Effector memory CD8-positive, alpha-beta T cell (primary cell): ENCODE measurements around the gene IGSF9B.

ENCODE experiments used
- ATAC-seq: fragments of 150-1000 bp; cut with Tn5 transposase; replicated peaks from 2 replicates; pipeline ENCODE4 v1.10.0; 2021; ENCODE audit warnings: mild to moderate bottlenecking, moderate library complexity
- DNase-seq, 3 experiments: peaks; one replicate each; pipeline ENCODE4 v3.0.0; 2021
- H3K27ac Mint-ChIP-seq, 2 donors: one replicate each; pipeline ENCODE4 v1.8.0; 2022; ENCODE audit warnings: mild to moderate bottlenecking in 2 of 2, mixed read lengths in 2 of 2, moderate library complexity in 2 of 2
- H3K27me3 Mint-ChIP-seq, 2 donors: one replicate each; pipeline ENCODE4 v1.8.0; 2022; ENCODE audit warnings: mixed read lengths in 2 of 2
- H3K36me3 Mint-ChIP-seq: one replicate; pipeline ENCODE4 v1.8.0; 2022; ENCODE audit warnings: mild to moderate bottlenecking, moderate library complexity, mixed read lengths; ENCODE audit not compliant: insufficient read depth
- H3K4me1 Mint-ChIP-seq, 2 donors: one replicate each; pipeline ENCODE4 v1.8.0; 2022; ENCODE audit warnings: low read depth in 2 of 2, mixed read lengths in 2 of 2
- H3K4me3 Mint-ChIP-seq, 2 donors: one replicate each; pipeline ENCODE4 v1.8.0; 2022; ENCODE audit warnings: mild to moderate bottlenecking in 2 of 2, mixed read lengths in 2 of 2, moderate library complexity in 2 of 2
- H3K9me3 Mint-ChIP-seq, 2 donors: one replicate each; pipeline ENCODE4 v1.8.0; 2022; ENCODE audit warnings: mixed read lengths in 2 of 2

IGSF9B gene

GRCh38 chr11:133961890-133962289 lies 5.1 kb upstream of the IGSF9B start:
- ATAC-seq (no peak), DNase-seq (no peak)
- no peaks in the 10 kb centered on the region for H3K36me3 Mint-ChIP-seq
- no peaks in the 10 kb centered on the region for H3K9me3 Mint-ChIP-seq
- peaks cover 28 to 40% of the 10 kb centered on the region in 2 donors for H3K27me3 Mint-ChIP-seq
- no peak overlapping the region for H3K4me3 Mint-ChIP-seq
- H3K4me1 Mint-ChIP-seq, result peaks cover 8 to 10% of the 10 kb centered on the region in 2 donors
- no peak overlapping the region for H3K27ac Mint-ChIP-seq

GRCh38 chr11:133957900-133958299 lies 1.1 kb upstream of the IGSF9B start:
- DNase-seq (no peak), ATAC-seq (no peak)
- H3K4me3 Mint-ChIP-seq, result peak overlapping the region; percentile 86 to 89
- H3K4me1 Mint-ChIP-seq, result peaks cover 23 to 26% of the 10 kb centered on the region in 2 donors
- H3K27me3 Mint-ChIP-seq, result peaks cover 32 to 39% of the 10 kb centered on the region in 2 donors
- peak overlapping the region in 1 of 2 donors; percentile 80 for H3K27ac Mint-ChIP-seq
- no peaks in the 10 kb centered on the region for H3K36me3 Mint-ChIP-seq
- no peaks in the 10 kb centered on the region for H3K9me3 Mint-ChIP-seq

GRCh38 chr11:133955945-133956421 lies 785 bp downstream of the IGSF9B start:
- no peak for DNase-seq
- no peaks in the 10 kb centered on the region for H3K9me3 Mint-ChIP-seq
- H3K36me3 Mint-ChIP-seq, result no peaks in the 10 kb centered on the region
- ATAC-seq, result no peak
- H3K27ac Mint-ChIP-seq, result no peak overlapping the region
- H3K27me3 Mint-ChIP-seq, result peaks cover 34 to 40% of the 10 kb centered on the region in 2 donors
- peak overlapping the region; percentile 79 to 82 for H3K4me3 Mint-ChIP-seq
- peaks cover 25 to 26% of the 10 kb centered on the region in 2 donors for H3K4me1 Mint-ChIP-seq

- H3K9me3 Mint-ChIP-seq, result no peaks in the 10 kb centered on the region
- peak overlapping the region; percentile 79 to 82 for H3K4me3 Mint-ChIP-seq
- H3K36me3 Mint-ChIP-seq, result no peaks in the 10 kb centered on the region
- no peak overlapping the region for H3K27ac Mint-ChIP-seq
- H3K4me1 Mint-ChIP-seq, result peaks cover 25 to 26% of the 10 kb centered on the region in 2 donors
- DNase-seq (peak in 1 of 3 experiments; percentile 11), ATAC-seq (no peak)
- peaks cover 34 to 40% of the 10 kb centered on the region in 2 donors for H3K27me3 Mint-ChIP-seq
Observed at GRCh38 chr11:133955081-133955891, 1.5 kb downstream of the IGSF9B start.

- H3K4me1 Mint-ChIP-seq, result peaks cover 25 to 26% of the 10 kb centered on the region in 2 donors
- DNase-seq (no peak), ATAC-seq (no peak)
- H3K4me3 Mint-ChIP-seq, result peak overlapping the region in 1 of 2 donors; percentile 24
- no peak overlapping the region for H3K27ac Mint-ChIP-seq
- peaks cover 40 to 45% of the 10 kb centered on the region in 2 donors for H3K27me3 Mint-ChIP-seq
- H3K36me3 Mint-ChIP-seq, result peaks cover 2% of the 10 kb centered on the region
- H3K9me3 Mint-ChIP-seq, result no peaks in the 10 kb centered on the region
Observed at GRCh38 chr11:133953999-133954398, 2.8 kb downstream of the IGSF9B start.

GRCh38 chr11:133953547-133953946 lies 3.2 kb downstream of the IGSF9B start:
- no peak for DNase-seq
- no peaks in the 10 kb centered on the region for H3K9me3 Mint-ChIP-seq
- H3K36me3 Mint-ChIP-seq, result peaks cover 2% of the 10 kb centered on the region
- no peak overlapping the region for H3K4me3 Mint-ChIP-seq
- ATAC-seq, result no peak
- H3K27me3 Mint-ChIP-seq, result peaks cover 40 to 46% of the 10 kb centered on the region in 2 donors
- H3K4me1 Mint-ChIP-seq, result peaks cover 25 to 27% of the 10 kb centered on the region in 2 donors
- H3K27ac Mint-ChIP-seq, result no peak overlapping the region

- Mint-ChIP-seq H3K27ac (no peak overlapping the region), H3K9me3 (no peaks in the 10 kb centered on the region), H3K27me3 (peaks cover 31 to 46% of the 10 kb centered on the region in 2 donors), H3K4me1 (peaks cover 30 to 34% of the 10 kb centered on the region in 2 donors), H3K36me3 (peaks cover 8% of the 10 kb centered on the region), H3K4me3 (no peak overlapping the region)
- DNase-seq (no peak), ATAC-seq (no peak)
Observed at GRCh38 chr11:133952199-133953190, 4.3 kb downstream of the IGSF9B start.

GRCh38 chr11:133951327-133952198 lies 5.2 kb downstream of the IGSF9B start:
- ATAC-seq, result no peak
- Mint-ChIP-seq H3K27me3 (peaks cover 30 to 49% of the 10 kb centered on the region in 2 donors), H3K4me1 (peaks cover 34 to 36% of the 10 kb centered on the region in 2 donors), H3K27ac (no peak overlapping the region), H3K9me3 (no peaks in the 10 kb centered on the region), H3K4me3 (no peak overlapping the region), H3K36me3 (peaks cover 14% of the 10 kb centered on the region)
- DNase-seq, result no peak

GRCh38 chr11:133950874-133951326 lies 5.9 kb downstream of the IGSF9B start:
- H3K4me1 Mint-ChIP-seq, result peaks cover 37 to 39% of the 10 kb centered on the region in 2 donors
- ATAC-seq (no peak), DNase-seq (no peak)
- no peak overlapping the region for H3K4me3 Mint-ChIP-seq
- H3K36me3 Mint-ChIP-seq, result peaks cover 14% of the 10 kb centered on the region
- no peak overlapping the region for H3K27ac Mint-ChIP-seq
- peaks cover 30 to 49% of the 10 kb centered on the region in 2 donors for H3K27me3 Mint-ChIP-seq
- no peaks in the 10 kb centered on the region for H3K9me3 Mint-ChIP-seq

GRCh38 chr11:133950421-133950820 lies 6.3 kb downstream of the IGSF9B start:
- no peak for DNase-seq
- Mint-ChIP-seq H3K4me1 (peaks cover 39 to 42% of the 10 kb centered on the region in 2 donors), H3K27me3 (peaks cover 26 to 48% of the 10 kb centered on the region in 2 donors), H3K36me3 (peaks cover 14% of the 10 kb centered on the region), H3K4me3 (no peak overlapping the region), H3K27ac (no peak overlapping the region), H3K9me3 (no peaks in the 10 kb centered on the region)
- ATAC-seq, result no peak

GRCh38 chr11:133949129-133949528 lies 7.6 kb downstream of the IGSF9B start:
- no peak for ATAC-seq
- no peak for DNase-seq
- no peak overlapping the region for H3K27ac Mint-ChIP-seq
- peaks cover 43 to 44% of the 10 kb centered on the region in 2 donors for H3K4me1 Mint-ChIP-seq
- H3K36me3 Mint-ChIP-seq, result peaks cover 26% of the 10 kb centered on the region
- peaks cover 13 to 35% of the 10 kb centered on the region in 2 donors for H3K27me3 Mint-ChIP-seq
- H3K9me3 Mint-ChIP-seq, result no peaks in the 10 kb centered on the region
- H3K4me3 Mint-ChIP-seq, result no peak overlapping the region

- no peak overlapping the region for H3K4me3 Mint-ChIP-seq
- ATAC-seq (no peak), DNase-seq (no peak)
- H3K36me3 Mint-ChIP-seq, result peaks cover 29% of the 10 kb centered on the region
- H3K27ac Mint-ChIP-seq, result peak overlapping the region in 1 of 2 donors; percentile 79
- H3K4me1 Mint-ChIP-seq, result peaks cover 41 to 43% of the 10 kb centered on the region in 2 donors
- no peaks in the 10 kb centered on the region for H3K9me3 Mint-ChIP-seq
- peaks cover 9 to 31% of the 10 kb centered on the region in 2 donors for H3K27me3 Mint-ChIP-seq
Observed at GRCh38 chr11:133948711-133949110, 8.1 kb downstream of the IGSF9B start.
